K562 (cell line): ENCODE measurements around the gene RGS3. TPM values are rescaled to one million over a fixed set of nuclear protein-coding genes. Genes with fewer than 3 reads are reported as not detected.

ENCODE experiments used
- ATAC-seq: fragments of 200-7000 bp; cut with Tn5 transposase; 3 replicates; pipeline ENCODE4 v1.9.1; 2020; ENCODE audit warnings: moderate library complexity
- BruUV-seq: library from RNA; stranded (reverse); fragments of 400-500 nt; replicated peaks from 2 replicates; lab custom pipeline; 2021; lab: Mats Ljungman, UMichigan
- CTCF ChIA-PET: fragments of 300-600 bp; formaldehyde crosslinking; extraction: SDS; loops from one replicate; lab custom pipeline; 2021; ENCODE audit warnings: low intra/inter-chr PET ratio; lab: Yijun Ruan, JAX
- POLR2A ChIA-PET: fragments of 300-600, 350-650 bp; sonication (Branson Sonifier 250); formaldehyde crosslinking; extraction: SDS; loops from one replicate; lab custom pipeline; 2021; ENCODE audit warnings: antibody characterized with exemption, inconsistent platforms; lab: Yijun Ruan, JAX
- DNase-seq, 4 experiments: peaks; one replicate each; pipeline versions ENCODE4 v3.0.0 to v3.0.0-alpha.2; 2011 to 2018; ENCODE audit warnings: low spot score in 3 of 4, mixed read lengths in 3 of 4; ENCODE audit errors: extremely low read depth in 1 of 4
- FAIRE-seq: peaks from 2 replicates; lab custom pipeline; 2011; peaks lifted over from hg19 to GRCh38; lab: Jason Lieb, UNC
- H2AFZ ChIP-seq: 2 replicates; pipeline ENCODE4 v1.6.0; 2011; ENCODE audit warnings: low read depth, low read length, control low read depth, inconsistent platforms
- H3K27ac ChIP-seq: fragments of 200-600 bp; 3 replicates; pipeline ENCODE4 v1.8.0; 2011; ENCODE audit warnings: low read depth, mild to moderate bottlenecking, control low read depth, inconsistent platforms, low read length, moderate library complexity, mixed read lengths; ENCODE audit errors: extremely low read depth
- H3K27me3 ChIP-seq, 2 experiments: fragments of 300-600 bp in 1 of 2; 2 replicates in 1 of 2; 3 replicates in 1 of 2; pipeline versions ENCODE4 v1.6.0 to v1.8.0; 2011; ENCODE audit warnings: inconsistent platforms in 2 of 2, low read length in 2 of 2, mild to moderate bottlenecking in 1 of 2, mixed read lengths in 1 of 2, moderate library complexity in 1 of 2; ENCODE audit not compliant: control insufficient read depth in 2 of 2, insufficient read depth in 2 of 2
- H3K36me3 ChIP-seq: fragments of 300-600 bp; 3 replicates; pipeline ENCODE4 v1.8.0; 2011; ENCODE audit warnings: mild to moderate bottlenecking, low read length, inconsistent platforms; ENCODE audit not compliant: control insufficient read depth, insufficient read depth
- H3K4me1 ChIP-seq, 2 experiments: fragments of 200-600 bp in 1 of 2; replicated peaks in 1 of 2; 2 replicates in 1 of 2; 3 replicates in 1 of 2; pipeline versions ENCODE4 v1.5.1 to v1.8.0; 2011; ENCODE audit warnings: inconsistent platforms in 2 of 2, low read length in 2 of 2, mild to moderate bottlenecking in 1 of 2, mixed read lengths in 1 of 2, moderate library complexity in 1 of 2; ENCODE audit not compliant: control insufficient read depth in 2 of 2, insufficient read depth in 2 of 2
- H3K4me2 ChIP-seq: 2 replicates; pipeline ENCODE4 v1.6.1; 2011; ENCODE audit warnings: low read length, control low read depth, inconsistent platforms, mixed read lengths; ENCODE audit not compliant: insufficient read depth
- H3K4me3 ChIP-seq: fragments of 200-600 bp; sonication (generic), shearing (Covaris generic); 2 replicates; pipeline ENCODE4 v1.5.1; 2016; ENCODE audit warnings: control low read depth, inconsistent platforms
- H3K79me2 ChIP-seq: fragments of 200-600 bp; 3 replicates; pipeline ENCODE4 v1.8.0; 2011; ENCODE audit warnings: low read length, inconsistent platforms; ENCODE audit not compliant: control insufficient read depth, insufficient read depth
- H3K9ac ChIP-seq, 2 experiments: 2 replicates each; pipeline versions ENCODE4 v1.6.0 to v1.6.1; 2011; ENCODE audit warnings: low read depth in 2 of 2, low read length in 2 of 2, control low read depth in 1 of 2, inconsistent platforms in 1 of 2, mild to moderate bottlenecking in 1 of 2, mixed read lengths in 1 of 2; ENCODE audit not compliant: insufficient read depth in 1 of 2
- H3K9me1 ChIP-seq: one replicate; pipeline ENCODE4 v1.6.0; 2011; ENCODE audit warnings: inconsistent platforms, mild to moderate bottlenecking, low read length, moderate library complexity; ENCODE audit not compliant: control insufficient read depth, insufficient read depth
- H3K9me3 ChIP-seq: replicated peaks from 2 replicates; pipeline ENCODE4 v1.5.1; 2011; ENCODE audit warnings: low read depth, low read length, inconsistent platforms; ENCODE audit not compliant: control insufficient read depth, insufficient read depth
- H4K20me1 ChIP-seq: replicated peaks from 2 replicates; pipeline ENCODE4 v1.6.1; 2011; ENCODE audit warnings: low read length, inconsistent platforms, mixed read lengths; ENCODE audit not compliant: control insufficient read depth, insufficient read depth
- ERF ChIP-seq: fragments of 450-650 bp; formaldehyde crosslinking; IDR thresholded peaks from 2 replicates; pipeline ENCODE4 v1.4.0; 2020; ENCODE audit warnings: mild to moderate bottlenecking, mixed read lengths
- EZH2 ChIP-seq: IDR thresholded peaks from 2 replicates; pipeline ENCODE4 v1.6.1; 2012; ENCODE audit warnings: low read depth, mild to moderate bottlenecking, inconsistent platforms, low read length, borderline replicate concordance
- HLTF ChIP-seq: fragments of 450-650 bp; IDR thresholded peaks from 2 replicates; pipeline ENCODE4 v1.6.1; 2016
- MED1 ChIP-seq: sonication (generic); formaldehyde crosslinking; IDR thresholded peaks from 2 replicates; pipeline ENCODE4 v1.8.1; 2023; ENCODE audit warnings: missing genetic modification reagents, borderline replicate concordance
- RNF2 ChIP-seq: sonication (generic); IDR thresholded peaks from 2 replicates; pipeline ENCODE4 v1.6.1; 2016
- TFAM ChIP-seq: fragments of 250-450 bp; sonication (Bioruptor Pico); conservative IDR thresholded peaks from 2 replicates; pipeline ENCODE4 v1.5.0; 2021; ENCODE audit warnings: mild to moderate bottlenecking, moderate library complexity
- TRIM24 ChIP-seq, 2 experiments: fragments of 450-650 bp; IDR thresholded peaks; 2 replicates each; pipeline ENCODE4 v1.6.1; 2016
- ZFP30 ChIP-seq: fragments of 250-450 bp; sonication (Bioruptor Pico); IDR thresholded peaks from 2 replicates; pipeline ENCODE4 v1.8.0; 2022; ENCODE audit warnings: moderate library complexity, mild to moderate bottlenecking, inconsistent platforms, borderline replicate concordance
- ZNF318 ChIP-seq, 2 experiments: fragments of 450-650 bp; IDR thresholded peaks; 2 replicates each; pipeline ENCODE4 v1.6.1; 2016; ENCODE audit warnings: mild to moderate bottlenecking in 2 of 2, borderline replicate concordance in 1 of 2, low read depth in 1 of 2, moderate library complexity in 1 of 2
- ZNF764 ChIP-seq: fragments of 250-450 bp; sonication (Bioruptor Pico); IDR thresholded peaks from 2 replicates; pipeline ENCODE4 v1.4.0; 2020; ENCODE audit warnings: low read depth, mild to moderate bottlenecking, moderate library complexity
- WGBS: fragments of 100-300 bp; shearing (Covaris generic); methylation state at CpG from one replicate; pipeline ENCODE4 v1.1.6; 2016; ENCODE audit warnings: low coverage, mixed read lengths; ENCODE audit not compliant: insufficient coverage; ENCODE audit errors: missing lambda C conversion rate; 5-methylcytosine and 5-hydroxymethylcytosine counted together
- in situ Hi-C: fragments of 300-500 bp; cut with MboI; formaldehyde crosslinking; loops from 4 replicates; pipeline ENCODE4 v1.15.0; 2018; ENCODE audit warnings: inconsistent platforms, mixed read lengths
- intact Hi-C: fragments of 100-400 bp; cut with micrococcal nuclease; formaldehyde crosslinking; loops from 2 replicates; pipeline ENCODE4 v1.14.2; 2022
- polyA plus RNA-seq, 8 experiments: library from polyadenylated mRNA; depleted of rRNA in 4 of 8; stranded (reverse) in 5 of 8; unstranded in 3 of 8; fragments of >200 nt; fragmentation: Nextera tagmentation in 2 of 8; fragmentation: Illumina TruSeq in 1 of 8; extraction: Ambion mirVana in 2 of 8; extraction: Trizol in 1 of 8; gene quantifications; 2 replicates each; pipeline versions ENCODE4 v1.2.1 to v1.2.3, GENCODE V29; 2011 to 2014; ENCODE audit warnings: inconsistent platforms in 1 of 8, missing spikeins in 1 of 8
- total RNA-seq, 7 experiments: library from RNA; depleted of rRNA in 6 of 7; stranded (reverse); fragments of >200 nt in 6 of 7; fragmentation: Illumina TruSeq in 2 of 7; extraction: Trizol in 2 of 7; gene quantifications; 2 replicates each; pipeline versions ENCODE4 v1.2.1 to v1.2.3, GENCODE V29; 2011 to 2021; ENCODE audit warnings: low replicate concordance in 1 of 7

Gene RGS3
- total and polyA plus RNA-seq, 9 of the 15 experiments (the other 6 are each of a cell fraction or from before 2014, with no cell fraction given): 0.08 to 2.9 (median 0.95) TPM

- Histone ChIP-seq H3K4me2 (no peak overlapping the region), H3K36me3 (no peaks in the 10 kb centered on the region), H3K9me3 (no peaks in the 10 kb centered on the region), H3K4me1 (no peaks in the 10 kb centered on the region; a peak in 1 of 5 replicates), H3K9me1 (no peaks in the 10 kb centered on the region), H3K79me2 (no peaks in the 10 kb centered on the region), H3K4me3 (no peak overlapping the region), H3K27me3 (peaks cover 8 to 72% of the 10 kb centered on the region in 2 experiments), H2AFZ (no peak overlapping the region), H3K9ac (no peak overlapping the region), H4K20me1 (no peaks in the 10 kb centered on the region), H3K27ac (no peak overlapping the region)
- in situ Hi-C loops (no loop called here), intact Hi-C loops (no loop called here)
- BruUV-seq: no TSS peak
- POLR2A ChIA-PET: interaction anchor here (0.6 kb wide), 1 partner anchor 69 kb away, joined by 3 read pairs; no protein-coding TSS in a partner anchor
- FAIRE-seq (no peak), DNase-seq (no peak), ATAC-seq (no peak)
- WGBS: under 1% methylated on average over 8 of the region's 8 CpGs
- CTCF ChIA-PET: no interaction called here
- no peak for TF ChIP-seq ZNF318 (IDR thresholded peaks at IDR 0.05; ENCODE audit: borderline replicate concordance in 1 of 2, low read depth in 1 of 2)
- TF ChIP-seq ZNF764 (CRISPR knock-in tag): no peak
- no peak for TF ChIP-seq MED1
- TF ChIP-seq EZH2: no peak
- no peak for TF ChIP-seq RNF2
- no peak for TF ChIP-seq HLTF
- TF ChIP-seq TRIM24 (IDR thresholded peaks at IDR 0.05): no peak
- no peak for TF ChIP-seq ZFP30 (CRISPR knock-in tag)
- no peak for TF ChIP-seq ERF (CRISPR knock-in tag)
- no peak for TF ChIP-seq TFAM (CRISPR knock-in tag)
Measured at GRCh38 chr9:113631871-113632665, 168.5 kb downstream of the RGS3 start.
